Stomach (tissue), 9 donors: ENCODE results near the gene SVBP. TPM values are rescaled to one million over a fixed set of nuclear protein-coding genes. Genes with fewer than 3 reads are reported as not detected.

Experiments
- DNase-seq, 2 donors: peaks; one replicate each; pipeline versions ENCODE4 v3.0.0 to v3.0.0-alpha.2; 2013 to 2019
- H3K27ac ChIP-seq, 5 donors: fragments of 200-600 bp in 4 of 5; sonication (generic) in 4 of 5; one replicate each; pipeline ENCODE4 v1.5.1; 2013 to 2019; ENCODE audit warnings: mild to moderate bottlenecking in 1 of 5, moderate library complexity in 1 of 5
- H3K27me3 ChIP-seq, 3 donors: fragments of 200-600 bp; sonication (generic); one replicate each; pipeline ENCODE4 v1.5.1; 2017 to 2019; ENCODE audit warnings: mixed run types in 1 of 3
- H3K36me3 ChIP-seq, 4 donors: fragments of 200-600 bp; sonication (generic); 1 replicate in 3 of 4; 2 replicates in 1 of 4; pipeline ENCODE4 v1.5.1; 2016 to 2019
- H3K4me1 ChIP-seq, 4 donors: fragments of 200-600 bp; sonication (generic); one replicate each; pipeline ENCODE4 v1.5.1; 2016 to 2019
- H3K4me3 ChIP-seq, 4 donors: fragments of 200-600 bp; sonication (generic) in 3 of 4; one replicate each; pipeline ENCODE4 v1.5.1; 2016 to 2019; ENCODE audit warnings: mild to moderate bottlenecking in 1 of 4
- H3K9me3 ChIP-seq, 4 donors: fragments of 200-600 bp; sonication (generic); one replicate each; pipeline ENCODE4 v1.5.1; 2016 to 2019
- EP300 ChIP-seq: sonication (generic); formaldehyde crosslinking; IDR thresholded peaks from one replicate; pipeline ENCODE4 v1.6.1; 2017; ENCODE audit warnings: antibody characterized with exemption
- POLR2A ChIP-seq, 4 donors: fragments of 450-650 bp; IDR thresholded peaks; one replicate each; pipeline ENCODE4 v1.6.1; 2016; ENCODE audit warnings: antibody characterized with exemption in 4 of 4, control low read depth in 2 of 4, mild to moderate bottlenecking in 1 of 4, moderate library complexity in 1 of 4
- POLR2AphosphoS5 ChIP-seq, 3 donors: sonication (generic); formaldehyde crosslinking; IDR thresholded peaks; one replicate each; pipeline ENCODE4 v1.6.1; 2016; ENCODE audit warnings: antibody characterized with exemption in 3 of 3
- WGBS, 5 donors: extraction: QIAGEN DNeasy Blood & Tissue Kit in 3 of 5; methylation state at CpG; one replicate each; pipeline versions ENCODE4 v1.1.5 to v1.1.7; 2013 to 2018; 5-methylcytosine and 5-hydroxymethylcytosine counted together
- intact Hi-C: fragments of 100-400 bp; cut with DNase I; formaldehyde crosslinking; loops from one replicate; pipeline ENCODE4 v1.15.1; 2023; ENCODE audit warnings: low total_unique reads
- polyA plus RNA-seq, 3 donors: library from polyadenylated mRNA; stranded (reverse); fragments of 200-250 nt; gene quantifications; one replicate each; pipeline ENCODE4 v1.2.3, GENCODE V29; 2013
- total RNA-seq, 5 donors: library from RNA; depleted of rRNA; stranded (reverse); fragments of >200 nt; gene quantifications; one replicate each; pipeline versions ENCODE4 v1.1.0 to v1.2.3, GENCODE V29; 2014 to 2016
- TF ChIP-seq, protein P1 (sequence below), 7 experiments: fragments of 450-650 bp in 4 of 7; fragments of 200-600 bp in 3 of 7; sonication (generic) in 3 of 7; IDR thresholded peaks; one replicate each; pipeline ENCODE4 v1.5.1; 2016 to 2019; ENCODE audit warnings: antibody characterized with exemption in 7 of 7, control low read depth in 2 of 7, mild to moderate bottlenecking in 1 of 7
- donor health status: healthy with polysubstance abuse.
- donor health status: Bipolar disorder and iron deficiency.
- donor health status: healthy.

Gene SVBP
- total and polyA plus RNA-seq, 8 donors, result 11.2 to 51.2 (median 25.1) TPM; not detected in 1

GRCh38 chr1:42766741-42767509 is 50.3 kb downstream of the SVBP start, which contains the start of the genes C1orf50 and P3H1:
C1orf50 (plus strand) TSS chr1:42767249; CDS start chr1:42767312, 63 bp downstream.
P3H1 (minus strand) TSS chr1:42767028; CDS start chr1:42766971, 57 bp downstream.
- H3K4me1 ChIP-seq, result peaks cover 12 to 62% (median 43%) of the 10 kb centered on the region in 4 donors
- H3K27ac ChIP-seq, result peak within 1 kb of the TSS; percentile 88 to 95 (median 89)
- no peaks in the 10 kb centered on the region for H3K9me3 ChIP-seq
- intact Hi-C loops, result no loop called here
- WGBS, 5 donors, result 0 to 1% (median 0%) methylated on average over 28 to 82 of the region's 82 CpGs
- no peaks in the 10 kb centered on the region for H3K27me3 ChIP-seq
- peak; percentile 100 for DNase-seq
- peaks cover 0 to 2% (median 1%) of the 10 kb centered on the region in 4 donors for H3K36me3 ChIP-seq
- peak in 2 of 4 donors; percentile 89 to 90 for TF ChIP-seq POLR2A (IDR thresholded peaks at IDR 0.05)
- peak; percentile 97 to 99 (median 97) for TF ChIP-seq POLR2AphosphoS5 (IDR thresholded peaks at IDR 0.05)
- TF ChIP-seq EP300, result no peak
- TF ChIP-seq, protein P1, sequence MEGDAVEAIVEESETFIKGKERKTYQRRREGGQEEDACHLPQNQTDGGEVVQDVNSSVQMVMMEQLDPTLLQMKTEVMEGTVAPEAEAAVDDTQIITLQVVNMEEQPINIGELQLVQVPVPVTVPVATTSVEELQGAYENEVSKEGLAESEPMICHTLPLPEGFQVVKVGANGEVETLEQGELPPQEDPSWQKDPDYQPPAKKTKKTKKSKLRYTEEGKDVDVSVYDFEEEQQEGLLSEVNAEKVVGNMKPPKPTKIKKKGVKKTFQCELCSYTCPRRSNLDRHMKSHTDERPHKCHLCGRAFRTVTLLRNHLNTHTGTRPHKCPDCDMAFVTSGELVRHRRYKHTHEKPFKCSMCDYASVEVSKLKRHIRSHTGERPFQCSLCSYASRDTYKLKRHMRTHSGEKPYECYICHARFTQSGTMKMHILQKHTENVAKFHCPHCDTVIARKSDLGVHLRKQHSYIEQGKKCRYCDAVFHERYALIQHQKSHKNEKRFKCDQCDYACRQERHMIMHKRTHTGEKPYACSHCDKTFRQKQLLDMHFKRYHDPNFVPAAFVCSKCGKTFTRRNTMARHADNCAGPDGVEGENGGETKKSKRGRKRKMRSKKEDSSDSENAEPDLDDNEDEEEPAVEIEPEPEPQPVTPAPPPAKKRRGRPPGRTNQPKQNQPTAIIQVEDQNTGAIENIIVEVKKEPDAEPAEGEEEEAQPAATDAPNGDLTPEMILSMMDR (IDR thresholded peaks at IDR 0.05), result no peak
- peak within 1 kb of the TSS; percentile 81 to 100 (median 90) for H3K4me3 ChIP-seq

DNA sequence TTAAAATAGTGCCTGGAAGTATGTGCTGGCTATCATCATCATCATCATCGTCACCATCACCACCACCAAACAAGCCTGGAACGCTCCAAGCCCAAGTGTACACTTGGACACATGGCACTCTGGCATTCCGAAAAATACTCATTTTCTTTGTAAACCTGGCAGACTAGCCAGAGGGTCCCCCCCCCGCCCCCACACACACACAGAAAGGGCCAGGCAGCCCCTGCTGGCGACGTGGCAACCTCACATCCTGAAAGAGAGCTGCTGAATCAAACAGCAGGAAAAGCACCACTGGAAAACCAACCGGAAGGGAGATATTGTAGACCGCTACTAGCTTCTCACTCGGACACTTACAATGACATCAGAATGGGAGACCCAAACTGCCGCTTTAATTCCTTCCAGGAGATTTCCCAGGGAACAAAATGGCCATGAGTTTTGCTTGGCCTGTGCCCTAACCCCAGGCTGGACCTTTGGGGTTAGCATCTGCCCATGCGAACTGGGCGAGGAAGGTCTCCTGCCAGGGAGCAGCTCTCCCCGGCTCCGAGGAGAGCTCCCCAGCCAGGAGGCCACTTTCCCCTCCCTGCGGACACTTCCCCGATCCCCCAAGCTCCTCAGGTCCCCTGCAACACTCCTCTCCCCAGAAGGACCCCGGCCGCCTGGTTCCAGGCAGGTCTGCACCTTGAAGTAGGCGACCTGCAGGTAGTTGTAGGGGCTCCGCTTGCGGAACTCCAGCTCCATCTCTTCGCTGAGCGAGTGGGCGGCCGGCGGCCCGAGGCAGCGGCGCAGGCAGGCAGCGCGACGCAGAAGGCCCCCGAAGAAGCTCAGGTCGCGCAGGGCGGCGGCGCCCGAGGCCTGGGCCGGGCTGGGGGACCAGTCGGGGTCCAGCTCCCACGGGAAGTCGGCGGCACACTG is 51.1 kb downstream of the SVBP start:
- 0 to 1% (median 1%) methylated on average over 21 to 44 of the region's 44 CpGs for WGBS, 5 donors
- H3K4me3 ChIP-seq, result peak overlapping the region; percentile 81 to 100 (median 90)
- DNase-seq, result peak; percentile 28 to 86
- intact Hi-C loops, result no loop called here
- TF ChIP-seq POLR2AphosphoS5 (IDR thresholded peaks at IDR 0.05), result peak in 1 of 3 donors; percentile 32
- no peak for TF ChIP-seq POLR2A (IDR thresholded peaks at IDR 0.05)
- TF ChIP-seq EP300, result no peak
- TF ChIP-seq, protein P1 (IDR thresholded peaks at IDR 0.05), result peak in 3 of 7 experiments; percentile 22 to 34 (median 28)
- H3K4me1 ChIP-seq, result peaks cover 12 to 62% (median 41%) of the 10 kb centered on the region in 4 donors
- H3K36me3 ChIP-seq, result peaks cover 0 to 11% (median 3%) of the 10 kb centered on the region in 4 donors
- no peaks in the 10 kb centered on the region for H3K27me3 ChIP-seq
- peak overlapping the region; percentile 76 to 95 (median 89) for H3K27ac ChIP-seq
- no peaks in the 10 kb centered on the region for H3K9me3 ChIP-seq

DNA sequence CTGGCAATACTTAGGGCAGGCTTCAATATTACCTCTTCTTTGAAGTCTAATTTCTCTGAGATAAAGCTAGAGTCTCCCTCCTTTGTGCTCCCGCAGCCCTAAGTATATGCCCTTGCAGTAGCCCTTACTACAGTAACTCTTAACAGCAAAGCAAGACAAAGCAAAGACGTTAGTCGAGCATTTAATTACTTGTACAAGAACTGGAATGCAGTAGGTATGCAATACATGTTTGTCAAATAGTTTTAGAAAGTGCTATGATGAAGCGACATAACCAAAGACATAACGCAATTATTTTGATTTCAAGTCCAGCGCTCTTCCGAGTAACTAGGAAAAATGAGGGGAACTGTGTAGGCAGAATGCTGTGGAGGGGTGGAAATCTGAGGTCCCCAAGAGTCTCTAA is 51.9 kb downstream of the SVBP start:
- peaks cover 0 to 18% (median 6%) of the 10 kb centered on the region in 4 donors for H3K36me3 ChIP-seq
- TF ChIP-seq POLR2A (IDR thresholded peaks at IDR 0.05) (no peak), EP300 (no peak)
- TF ChIP-seq, protein P1 (IDR thresholded peaks at IDR 0.05), result no peak
- H3K27me3 ChIP-seq, result no peaks in the 10 kb centered on the region
- no peaks in the 10 kb centered on the region for H3K9me3 ChIP-seq
- peak overlapping the region; percentile 81 to 100 (median 90) for H3K4me3 ChIP-seq
- peak overlapping the region in 4 of 5 donors; percentile 88 to 95 (median 90) for H3K27ac ChIP-seq
- intact Hi-C loops, result no loop called here
- DNase-seq, result no peak
- 27 to 36% (median 30%) methylated on average over 7 of the region's 7 CpGs for WGBS, 5 donors
- H3K4me1 ChIP-seq, result peaks cover 12 to 55% (median 41%) of the 10 kb centered on the region in 4 donors

DNA sequence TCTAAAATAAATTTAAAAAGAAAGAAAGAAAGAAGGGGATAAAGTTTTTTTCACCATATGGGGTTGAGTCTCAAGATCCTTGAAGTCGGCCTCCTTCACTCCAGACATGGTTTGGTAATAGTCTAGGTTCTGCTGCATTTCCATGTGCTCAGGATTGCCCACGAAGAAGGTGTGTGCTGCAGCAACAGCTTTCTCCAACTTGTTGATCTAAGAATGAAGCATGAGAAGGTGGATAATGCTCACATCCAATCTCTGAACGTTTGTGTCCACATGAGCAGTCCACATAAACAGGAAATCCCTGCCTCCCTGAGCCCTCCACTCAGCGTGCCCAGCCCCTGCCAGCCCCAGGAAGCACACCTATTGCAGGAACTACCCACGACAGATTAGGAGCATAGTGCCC is 54.9 kb downstream of the SVBP start:
- Histone ChIP-seq H3K4me3 (no peak overlapping the region), H3K9me3 (no peaks in the 10 kb centered on the region), H3K36me3 (peaks cover 16 to 43% (median 34%) of the 10 kb centered on the region in 4 donors), H3K27ac (no peak overlapping the region), H3K27me3 (no peaks in the 10 kb centered on the region), H3K4me1 (peaks cover 8 to 28% (median 20%) of the 10 kb centered on the region in 4 donors)
- WGBS, 5 donors, result 54 to 65% (median 62%) methylated on average over 5 of the region's 5 CpGs
- no peak for DNase-seq
- intact Hi-C loops, result no loop called here
- TF ChIP-seq EP300, result no peak
